ENCODE data around the gene DNAJC28. TPM values are rescaled to one million over a fixed set of nuclear protein-coding genes. Genes with fewer than 3 reads are reported as not detected.
A peak's percentile ranks its signal among the peaks of the same experiment; 100 is the strongest.

DNAJC28 gene
- total RNA-seq, 1 experiment from 2014 or later: 3.4 TPM

- Histone ChIP-seq H3K23me2 (ENCODE audit: insufficient read length, low read depth, low read length, poor library complexity, severe bottlenecking) (no peaks in the 10 kb centered on the region), H2BK5ac (ENCODE audit: insufficient read length, low read length) (no peak overlapping the region), H2AK5ac (ENCODE audit: insufficient read length, low read length) (no peak overlapping the region), H2BK12ac (ENCODE audit: insufficient read length, low read depth, low read length) (no peak overlapping the region), H3K9ac (ENCODE audit: extremely low read depth, insufficient read length, low read length) (peak overlapping the region; percentile 81), H2BK20ac (ENCODE audit: low read depth, low read length, poor library complexity, severe bottlenecking) (no peak overlapping the region), H3K4ac (ENCODE audit: low read depth, low read length) (no peak overlapping the region), H3K4me1 (ENCODE audit: insufficient read depth, low read length) (no peaks in the 10 kb centered on the region), H2BK15ac (ENCODE audit: low read depth, low read length) (no peak overlapping the region), H2AFZ (ENCODE audit: low read length) (no peak overlapping the region), H3K23ac (ENCODE audit: insufficient read length, low read depth, low read length) (no peak overlapping the region), H3K27ac (ENCODE audit: insufficient read length, low read depth, low read length) (peak overlapping the region; percentile 98), H4K8ac (replicated peaks; ENCODE audit: insufficient read length, low read depth, low read length) (no peak overlapping the region), H4K20me1 (ENCODE audit: control insufficient read depth, insufficient read depth, insufficient read length) (no peaks in the 10 kb centered on the region), H3K79me1 (ENCODE audit: insufficient read depth, low read depth, low read length, poor library complexity, severe bottlenecking) (peaks cover 5% of the 10 kb centered on the region), H3K27me3 (ENCODE audit: insufficient read depth, low read length) (no peaks in the 10 kb centered on the region), H4K91ac (ENCODE audit: insufficient read length, low read depth, low read length) (no peak overlapping the region), H3K9me3 (ENCODE audit: control insufficient read depth, low read depth, low read length) (no peaks in the 10 kb centered on the region), H3K18ac (ENCODE audit: insufficient read length, low read depth, low read length) (peak overlapping the region; percentile 56), H3K14ac (ENCODE audit: insufficient read depth, low read length) (peak overlapping the region; percentile 0; the same call in 1 of the 2 replicates), H3K4me2 (ENCODE audit: insufficient read depth, insufficient read length, low read length) (peak overlapping the region; percentile 50), H4K5ac (ENCODE audit: insufficient read length, low read depth, low read length) (no peak overlapping the region), H2BK120ac (ENCODE audit: low read depth, low read length, poor library complexity, severe bottlenecking) (no peak overlapping the region), H3T11ph (ENCODE audit: low read length) (no peak overlapping the region), H3K79me2 (ENCODE audit: insufficient read depth, low read length) (peaks cover 40% of the 10 kb centered on the region), H3K56ac (ENCODE audit: insufficient read length, low read depth, low read length) (no peak overlapping the region)
- Mint-ChIP-seq H3K4me1 (peaks cover 24 to 27% of the 10 kb centered on the region in 2 experiments), H3K36me3 (ENCODE audit: insufficient read depth in 1 of 3, low read depth in 3 of 3) (peaks cover 31 to 62% (median 45%) of the 10 kb centered on the region in 3 experiments), H3K27me3 (ENCODE audit: low read depth) (no peaks in the 10 kb centered on the region), H3K4me3 (peak overlapping the region; percentile 97 to 99), H3K9me3 (no peaks in the 10 kb centered on the region; a peak in 2 of 5 replicates), H3K27ac (peak overlapping the region; percentile 95 to 100 (median 100))
- no CpG with 5 or more reads among the region's 19 CpGs for WGBS (ENCODE audit: extremely low coverage, insufficient read length, low lambda C conversion rate)
- no peak for TF ChIP-seq CTCF (conservative IDR thresholded peaks at IDR 0.05)
- DNase-seq: no peak
Measured at GRCh38 chr21:33541105-33541711, 49.7 kb upstream of the DNAJC28 start.
